GM23338 (cell line): Measurements from ENCODE around the gene SAMD8. TPM values are rescaled to one million over a fixed set of nuclear protein-coding genes. Genes with fewer than 3 reads are reported as not detected.
A peak's percentile ranks its signal among the peaks of the same experiment; 100 is the strongest.

ENCODE experiments used
- ATAC-seq: fragments of 200-7000 bp; cut with Tn5 transposase; 3 replicates; pipeline ENCODE4 v1.9.1; 2020
- DNase-seq: peaks from one replicate; pipeline ENCODE4 v3.0.0-alpha.2; 2015; ENCODE audit warnings: low spot score
- H2AFZ ChIP-seq: fragments of 200-600 bp; sonication (generic); 2 replicates; pipeline ENCODE4 v1.8.0; 2016; ENCODE audit warnings: antibody characterized with exemption, mild to moderate bottlenecking, moderate library complexity
- H3F3A ChIP-seq: fragments of 200-600 bp; sonication (generic); replicated peaks from 2 replicates; pipeline ENCODE4 v1.8.0; 2017; ENCODE audit warnings: antibody characterized with exemption, mixed run types, low read depth
- H3K27ac ChIP-seq: fragments of 200-600 bp; sonication (generic); 2 replicates; pipeline ENCODE4 v1.6.1; 2016; ENCODE audit warnings: low read depth
- H3K27me3 ChIP-seq: fragments of 200-600 bp; sonication (generic); 2 replicates; pipeline ENCODE4 v1.8.0; 2016; ENCODE audit warnings: mild to moderate bottlenecking, mixed run types, moderate library complexity; ENCODE audit not compliant: insufficient read depth
- H3K36me3 ChIP-seq: fragments of 200-600 bp; sonication (generic); 2 replicates; pipeline ENCODE4 v1.8.0; 2016; ENCODE audit warnings: mild to moderate bottlenecking; ENCODE audit not compliant: insufficient read depth
- H3K4me1 ChIP-seq: fragments of 200-600 bp; sonication (generic); 2 replicates; pipeline ENCODE4 v1.8.0; 2016; ENCODE audit warnings: mild to moderate bottlenecking, moderate library complexity; ENCODE audit not compliant: insufficient read depth
- H3K4me2 ChIP-seq: fragments of 200-600 bp; sonication (generic); 2 replicates; pipeline ENCODE4 v1.7.1; 2017; ENCODE audit warnings: mixed run types
- H3K4me3 ChIP-seq: fragments of 200-600 bp; sonication (generic); 2 replicates; pipeline ENCODE4 v1.6.1; 2016; ENCODE audit warnings: mixed run types
- H3K79me2 ChIP-seq: fragments of 200-600 bp; sonication (generic); replicated peaks from 2 replicates; pipeline ENCODE4 v1.8.0; 2017; ENCODE audit warnings: mild to moderate bottlenecking; ENCODE audit not compliant: insufficient read depth
- H3K9me2 ChIP-seq: fragments of 200-600 bp; sonication (generic); 2 replicates; pipeline ENCODE4 v1.8.0; 2017; ENCODE audit not compliant: insufficient read depth
- H4K20me1 ChIP-seq: fragments of 200-600 bp; sonication (generic); replicated peaks from 2 replicates; pipeline ENCODE4 v1.8.0; 2017; ENCODE audit warnings: mild to moderate bottlenecking; ENCODE audit not compliant: insufficient read depth
- H3K27ac Mint-ChIP-seq: 2 replicates; pipeline ENCODE4 v1.8.0; 2020; ENCODE audit warnings: inconsistent platforms, mild to moderate bottlenecking, moderate library complexity, mixed read lengths
- H3K27me3 Mint-ChIP-seq: 3 replicates; pipeline ENCODE4 v1.8.0; 2022; ENCODE audit warnings: low read depth, mild to moderate bottlenecking, moderate library complexity, mixed read lengths, inconsistent platforms; ENCODE audit not compliant: insufficient read depth, poor library complexity
- H3K36me3 Mint-ChIP-seq: 3 replicates; pipeline ENCODE4 v1.8.0; 2021; ENCODE audit warnings: low read depth, mild to moderate bottlenecking, inconsistent platforms, moderate library complexity, mixed read lengths
- H3K4me1 Mint-ChIP-seq: 3 replicates; pipeline ENCODE4 v1.8.0; 2020; ENCODE audit warnings: mild to moderate bottlenecking, inconsistent platforms, mixed read lengths
- H3K4me3 Mint-ChIP-seq: 3 replicates; pipeline ENCODE4 v1.8.0; 2021; ENCODE audit warnings: moderate library complexity, mild to moderate bottlenecking, inconsistent platforms, mixed read lengths
- H3K9me3 Mint-ChIP-seq: 3 replicates; pipeline ENCODE4 v1.8.0; 2020; ENCODE audit warnings: moderate library complexity, mild to moderate bottlenecking, inconsistent platforms, mixed read lengths
- CREB1 ChIP-seq: fragments of 250-450 bp; sonication (Bioruptor Pico); IDR thresholded peaks from 2 replicates; pipeline ENCODE4 v1.5.0; 2020; ENCODE audit warnings: low read depth, mild to moderate bottlenecking, moderate library complexity
- CTCF ChIP-seq, 2 experiments: fragments of 200-600 bp in 1 of 2; sonication (generic) in 1 of 2; conservative IDR thresholded peaks; 2 replicates each; pipeline versions ENCODE4 v1.5.1 to v1.6.1; 2016 to 2017; ENCODE audit warnings: antibody characterized with exemption in 2 of 2, low read depth in 2 of 2, mild to moderate bottlenecking in 2 of 2, moderate library complexity in 1 of 2
- EZH2 ChIP-seq: fragments of 200-600 bp; sonication (generic); IDR thresholded peaks from one replicate; pipeline ENCODE4 v1.8.0; 2017; ENCODE audit warnings: antibody characterized with exemption, mild to moderate bottlenecking, low read depth; ENCODE audit not compliant: unreplicated experiment
- EZH2phosphoT487 ChIP-seq: fragments of 200-600 bp; sonication (generic); IDR thresholded peaks from one replicate; pipeline ENCODE4 v1.8.1; 2018; ENCODE audit warnings: antibody characterized with exemption; ENCODE audit not compliant: unreplicated experiment
- JUNB ChIP-seq: IDR thresholded peaks from one replicate; pipeline ENCODE4 v1.6.1; 2016; ENCODE audit warnings: antibody characterized with exemption; ENCODE audit not compliant: unreplicated experiment
- NANOG ChIP-seq: IDR thresholded peaks from 2 replicates; pipeline ENCODE4 v1.6.1; 2016; ENCODE audit warnings: antibody characterized with exemption, borderline replicate concordance
- POLR2AphosphoS5 ChIP-seq: IDR thresholded peaks from 2 replicates; pipeline ENCODE4 v1.6.1; 2016; ENCODE audit warnings: antibody characterized with exemption, low read depth
- REST ChIP-seq: IDR thresholded peaks from one replicate; pipeline ENCODE4 v1.6.1; 2018; ENCODE audit warnings: antibody characterized with exemption; ENCODE audit not compliant: unreplicated experiment
- STAT1 ChIP-seq: IDR thresholded peaks from one replicate; pipeline ENCODE4 v1.6.1; 2016; ENCODE audit warnings: antibody characterized with exemption; ENCODE audit not compliant: unreplicated experiment
- ZNF331 ChIP-seq: fragments of 250-450 bp; sonication (Bioruptor Pico); IDR thresholded peaks from 2 replicates; pipeline ENCODE4 v1.5.0; 2020; ENCODE audit warnings: low read depth, mild to moderate bottlenecking, moderate library complexity
- polyA plus RNA-seq: library from polyadenylated mRNA; unstranded; fragments of >200 nt; fragmentation: Nextera tagmentation; extraction: Ambion mirVana; gene quantifications from 2 replicates; pipeline ENCODE4 v1.2.1, GENCODE V29; 2016
- total RNA-seq: library from RNA; depleted of rRNA; stranded (reverse); fragments of >200 nt; shearing (Covaris generic); gene quantifications from 2 replicates; pipeline ENCODE4 v1.2.3, GENCODE V29; 2014

The SAMD8 gene
- total and polyA plus RNA-seq, 2 experiments from 2014 or later: 7.8 to 28.4 TPM

GRCh38 chr10:75109459-75109778 lies 2.0 kb upstream of the SAMD8 start:
- peaks cover 23% of the 10 kb centered on the region for H3K4me1 ChIP-seq
- no peaks in the 10 kb centered on the region for H3K9me2 ChIP-seq
- ATAC-seq: no peak
- H3K27ac ChIP-seq: no peak overlapping the region
- Mint-ChIP-seq H3K4me3 (no peak overlapping the region; the same call in 2 of the 3 replicates), H3K4me1 (peaks cover 44% of the 10 kb centered on the region), H3K9me3 (no peaks in the 10 kb centered on the region; the same call in 2 of the 3 replicates), H3K27me3 (peaks cover 6% of the 10 kb centered on the region), H3K27ac (no peak overlapping the region), H3K36me3 (no peaks in the 10 kb centered on the region)
- H3K27me3 ChIP-seq: no peaks in the 10 kb centered on the region
- peaks cover 24% of the 10 kb centered on the region for H3K79me2 ChIP-seq
- H3K4me2 ChIP-seq: no peak overlapping the region
- H3K4me3 ChIP-seq: no peak overlapping the region
- H3K36me3 ChIP-seq: no peaks in the 10 kb centered on the region
- H3F3A ChIP-seq: peaks cover 29% of the 10 kb centered on the region
- TF ChIP-seq JUNB: no peak
- no peak for TF ChIP-seq CTCF (conservative IDR thresholded peaks at IDR 0.05; ENCODE audit: low read depth in 2 of 2)
- no peak for TF ChIP-seq EZH2
- no peak for TF ChIP-seq ZNF331
- no peak for TF ChIP-seq STAT1
- TF ChIP-seq EZH2phosphoT487: no peak
- no peak for TF ChIP-seq CREB1 (CRISPR knock-in tag)
- no peak for TF ChIP-seq NANOG
- no peak for TF ChIP-seq POLR2AphosphoS5
- H2AFZ ChIP-seq: no peak overlapping the region
- no peak for DNase-seq
- H4K20me1 ChIP-seq: no peaks in the 10 kb centered on the region; the same call in none of the 2 replicates

GRCh38 chr10:75110006-75110632 lies 1.3 kb upstream of the SAMD8 start:
- peaks cover 31% of the 10 kb centered on the region for H3K79me2 ChIP-seq
- H3K36me3 Mint-ChIP-seq: no peaks in the 10 kb centered on the region
- peak overlapping the region; percentile 87; the same call in 1 of the 2 replicates for H3K4me2 ChIP-seq
- 0 out of 2 replicates have a peak overlapping the region, but pooled peaks have one; percentile 82 for H3K27ac Mint-ChIP-seq
- TF ChIP-seq CREB1 (CRISPR knock-in tag) (no peak), ZNF331 (no peak), EZH2phosphoT487 (no peak), JUNB (no peak), REST (no peak), EZH2 (no peak), NANOG (no peak)
- no peaks in the 10 kb centered on the region for H3K36me3 ChIP-seq
- peaks cover 23% of the 10 kb centered on the region for H3K4me1 ChIP-seq
- ATAC-seq: no peak
- peaks cover 6% of the 10 kb centered on the region for H3K27me3 Mint-ChIP-seq
- no peaks in the 10 kb centered on the region for H3K27me3 ChIP-seq
- H3K4me1 Mint-ChIP-seq: peaks cover 45% of the 10 kb centered on the region
- H3K27ac ChIP-seq: peak overlapping the region; percentile 97; the same call in 1 of the 2 replicates
- H3F3A ChIP-seq: peaks cover 29% of the 10 kb centered on the region
- no peaks in the 10 kb centered on the region for H3K9me2 ChIP-seq
- no peaks in the 10 kb centered on the region; the same call in none of the 2 replicates for H4K20me1 ChIP-seq
- peak overlapping the region; percentile 99; the same call in 1 of the 2 replicates for H3K4me3 ChIP-seq
- no peaks in the 10 kb centered on the region; the same call in 2 of the 3 replicates for H3K9me3 Mint-ChIP-seq
- DNase-seq: no peak
- 0 out of 2 replicates have a peak overlapping the region, but pooled peaks have one; percentile 90 for H2AFZ ChIP-seq
- peak overlapping the region; percentile 87 for H3K4me3 Mint-ChIP-seq
